ENCODE data around the gene TKT. TPM values are rescaled to one million over a fixed set of nuclear protein-coding genes. Genes with fewer than 3 reads are reported as not detected.

The TKT gene
- total and polyA plus RNA-seq, 2 donors from 2014 or later = 182 to 224 TPM

DNA sequence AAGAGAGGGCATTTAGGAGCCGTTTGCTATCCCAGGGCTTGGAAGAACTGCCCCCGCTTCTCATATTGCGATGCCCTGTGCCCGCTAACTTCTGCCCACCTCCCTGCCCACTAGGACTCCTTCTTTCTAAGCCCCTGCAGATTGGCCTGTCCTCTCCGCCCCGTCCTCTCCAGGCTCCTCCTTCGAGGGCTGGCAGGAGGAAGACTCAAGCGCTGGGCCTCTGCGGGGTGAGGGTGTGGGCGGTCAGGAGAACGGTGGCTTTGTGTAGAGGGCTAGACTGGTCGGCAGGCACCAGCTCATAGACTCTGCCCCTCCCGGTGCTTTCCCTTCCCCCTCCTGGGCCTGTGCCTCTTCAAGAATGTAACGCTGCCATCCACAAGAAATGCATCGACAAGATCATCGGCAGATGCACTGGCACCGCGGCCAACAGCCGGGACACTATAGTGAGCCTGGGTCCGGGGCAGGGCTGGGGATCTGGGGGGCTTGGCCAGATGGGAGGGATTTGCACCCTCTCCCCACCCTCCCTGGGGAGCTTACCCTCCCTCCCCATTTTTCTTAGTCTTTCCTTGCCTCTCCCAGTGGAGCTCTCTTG lies 73.0 kb downstream of the TKT start:
- TF ChIP-seq, protein P1, sequence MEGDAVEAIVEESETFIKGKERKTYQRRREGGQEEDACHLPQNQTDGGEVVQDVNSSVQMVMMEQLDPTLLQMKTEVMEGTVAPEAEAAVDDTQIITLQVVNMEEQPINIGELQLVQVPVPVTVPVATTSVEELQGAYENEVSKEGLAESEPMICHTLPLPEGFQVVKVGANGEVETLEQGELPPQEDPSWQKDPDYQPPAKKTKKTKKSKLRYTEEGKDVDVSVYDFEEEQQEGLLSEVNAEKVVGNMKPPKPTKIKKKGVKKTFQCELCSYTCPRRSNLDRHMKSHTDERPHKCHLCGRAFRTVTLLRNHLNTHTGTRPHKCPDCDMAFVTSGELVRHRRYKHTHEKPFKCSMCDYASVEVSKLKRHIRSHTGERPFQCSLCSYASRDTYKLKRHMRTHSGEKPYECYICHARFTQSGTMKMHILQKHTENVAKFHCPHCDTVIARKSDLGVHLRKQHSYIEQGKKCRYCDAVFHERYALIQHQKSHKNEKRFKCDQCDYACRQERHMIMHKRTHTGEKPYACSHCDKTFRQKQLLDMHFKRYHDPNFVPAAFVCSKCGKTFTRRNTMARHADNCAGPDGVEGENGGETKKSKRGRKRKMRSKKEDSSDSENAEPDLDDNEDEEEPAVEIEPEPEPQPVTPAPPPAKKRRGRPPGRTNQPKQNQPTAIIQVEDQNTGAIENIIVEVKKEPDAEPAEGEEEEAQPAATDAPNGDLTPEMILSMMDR (IDR thresholded peaks at IDR 0.05; ENCODE audit: borderline replicate concordance, extremely low read depth, insufficient read depth) = no peak
- peaks cover 0 to 63% (median 31%) of the 10 kb centered on the region in 3 donors for H3K36me3 ChIP-seq (ENCODE audit: control insufficient read depth in 2 of 3, insufficient read depth in 3 of 3, low read length in 3 of 3)
- no peak overlapping the region for H3K4me3 ChIP-seq (ENCODE audit: low read length in 3 of 3)
- DNase-seq (no peak), FAIRE-seq (no peak)
- intact Hi-C loops (cut with DNase I) = no loop called here
- H3K27ac ChIP-seq (ENCODE audit: low read depth in 2 of 2, low read length in 2 of 2) = no peak overlapping the region
- H3K27me3 ChIP-seq (ENCODE audit: control insufficient read depth, insufficient read depth, low read length) = no peaks in the 10 kb centered on the region
- no peaks in the 10 kb centered on the region for H3K4me1 ChIP-seq (ENCODE audit: control insufficient read depth in 2 of 3, insufficient read depth in 2 of 3, low read depth in 1 of 3, low read length in 3 of 3)
- H3K9ac ChIP-seq (ENCODE audit: low read length in 3 of 3) = no peak overlapping the region
- H3K9me3 ChIP-seq (ENCODE audit: control insufficient read depth in 2 of 3, insufficient read depth in 1 of 3, low read length in 3 of 3) = no peaks in the 10 kb centered on the region

- H3K4me3 ChIP-seq (ENCODE audit: low read length in 3 of 3) = no peak overlapping the region
- H3K36me3 ChIP-seq (ENCODE audit: control insufficient read depth in 2 of 3, insufficient read depth in 3 of 3, low read length in 3 of 3) = peaks cover 0 to 52% (median 26%) of the 10 kb centered on the region in 3 donors
- H3K9ac ChIP-seq (ENCODE audit: low read length in 3 of 3) = no peak overlapping the region
- DNase-seq (no peak), FAIRE-seq (no peak)
- no peaks in the 10 kb centered on the region for H3K27me3 ChIP-seq (ENCODE audit: control insufficient read depth, insufficient read depth, low read length)
- TF ChIP-seq, protein P1 (IDR thresholded peaks at IDR 0.05; ENCODE audit: borderline replicate concordance, extremely low read depth, insufficient read depth) = no peak
- intact Hi-C loops (cut with DNase I) = no loop called here
- no peak overlapping the region for H3K27ac ChIP-seq (ENCODE audit: low read depth in 2 of 2, low read length in 2 of 2)
- H3K4me1 ChIP-seq (ENCODE audit: control insufficient read depth in 2 of 3, insufficient read depth in 2 of 3, low read depth in 1 of 3, low read length in 3 of 3) = no peaks in the 10 kb centered on the region
- H3K9me3 ChIP-seq (ENCODE audit: control insufficient read depth in 2 of 3, insufficient read depth in 1 of 3, low read length in 3 of 3) = no peaks in the 10 kb centered on the region
These were observed 74.3 kb downstream of the TKT start for GRCh38 chr3:53181528-53181927.

DNA sequence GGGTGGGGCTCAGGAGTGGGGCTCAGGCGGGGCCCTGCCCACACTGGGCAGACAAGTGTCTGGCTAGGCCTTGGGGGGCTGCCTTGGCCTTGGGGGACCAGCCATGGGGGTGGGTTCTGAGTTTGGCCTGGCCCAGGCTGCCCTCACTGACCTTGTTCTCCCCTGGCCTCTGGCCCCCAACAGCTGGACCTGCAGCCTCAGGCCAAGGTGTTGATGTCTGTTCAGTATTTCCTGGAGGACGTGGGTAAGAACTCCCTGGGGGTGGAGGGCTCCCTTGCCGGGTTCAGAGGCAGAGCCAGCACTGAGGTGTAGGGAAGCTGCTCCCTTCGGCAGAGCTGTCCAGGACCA lies 74.8 kb downstream of the TKT start:
- Histone ChIP-seq H3K9ac (ENCODE audit: low read length in 3 of 3) (no peak overlapping the region), H3K36me3 (ENCODE audit: control insufficient read depth in 2 of 3, insufficient read depth in 3 of 3, low read length in 3 of 3) (peaks cover 0 to 51% (median 26%) of the 10 kb centered on the region in 3 donors)
- FAIRE-seq = no peak

More for the DNA sequence above, 74.8 kb downstream of the TKT start:
- H3K4me1 ChIP-seq (ENCODE audit: control insufficient read depth in 2 of 3, insufficient read depth in 2 of 3, low read depth in 1 of 3, low read length in 3 of 3) = no peaks in the 10 kb centered on the region
- no peak for DNase-seq
- no peaks in the 10 kb centered on the region for H3K27me3 ChIP-seq (ENCODE audit: control insufficient read depth, insufficient read depth, low read length)
- H3K9me3 ChIP-seq (ENCODE audit: control insufficient read depth in 2 of 3, insufficient read depth in 1 of 3, low read length in 3 of 3) = no peaks in the 10 kb centered on the region
- no peak overlapping the region for H3K27ac ChIP-seq (ENCODE audit: low read depth in 2 of 2, low read length in 2 of 2)
- intact Hi-C loops (cut with DNase I) = no loop called here
- TF ChIP-seq, protein P1 (IDR thresholded peaks at IDR 0.05; ENCODE audit: borderline replicate concordance, extremely low read depth, insufficient read depth) = no peak
- H3K4me3 ChIP-seq (ENCODE audit: low read length in 3 of 3) = no peak overlapping the region

Data from kidney (tissue), 14 donors.